Right lobe of liver (tissue), 4 donors: Measurements from ENCODE around the gene CENPC.

Experiments
- POLR2A ChIP-seq: fragments of 450-650 bp; IDR thresholded peaks from one replicate; pipeline ENCODE4 v1.6.1; 2017; ENCODE audit warnings: antibody characterized with exemption, mild to moderate bottlenecking
- TF ChIP-seq, protein P1 (sequence below), 4 donors: fragments of 200-600 bp in 3 of 4; fragments of 450-650 bp in 1 of 4; IDR thresholded peaks; one replicate each; pipeline versions ENCODE4 v1.5.1 to v1.8.0; 2016 to 2022; ENCODE audit warnings: antibody characterized with exemption in 4 of 4, mild to moderate bottlenecking in 2 of 4
- donor health status: DM: no; HTN: no; CAD: no.
- donor health status: DM: no; HTN: no; CAD: no.
- donor health status: DM: no; HTN: yes; CAD: no.

DNA sequence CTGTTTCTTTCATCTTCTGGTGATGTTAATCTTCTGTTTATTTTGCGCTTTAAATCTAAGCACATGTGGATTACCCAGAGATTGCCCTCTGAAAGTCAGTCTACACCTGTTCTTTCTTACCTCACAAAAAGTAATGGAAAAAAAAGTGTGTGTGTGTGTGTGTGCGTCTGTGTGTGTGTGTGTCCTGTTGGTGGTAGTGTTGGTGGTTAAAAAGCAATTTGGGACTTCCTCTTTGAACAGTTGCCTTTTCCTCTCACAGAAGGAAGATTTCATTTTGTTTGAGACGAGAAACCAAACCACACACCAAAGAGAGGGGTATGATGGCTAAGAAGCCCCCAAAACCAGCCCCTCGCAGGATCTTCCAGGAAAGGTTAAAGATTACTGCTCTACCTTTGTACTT, 13.2 kb upstream of the CENPC start, which contains the start of gene STAP1:
- TF ChIP-seq, protein P1, sequence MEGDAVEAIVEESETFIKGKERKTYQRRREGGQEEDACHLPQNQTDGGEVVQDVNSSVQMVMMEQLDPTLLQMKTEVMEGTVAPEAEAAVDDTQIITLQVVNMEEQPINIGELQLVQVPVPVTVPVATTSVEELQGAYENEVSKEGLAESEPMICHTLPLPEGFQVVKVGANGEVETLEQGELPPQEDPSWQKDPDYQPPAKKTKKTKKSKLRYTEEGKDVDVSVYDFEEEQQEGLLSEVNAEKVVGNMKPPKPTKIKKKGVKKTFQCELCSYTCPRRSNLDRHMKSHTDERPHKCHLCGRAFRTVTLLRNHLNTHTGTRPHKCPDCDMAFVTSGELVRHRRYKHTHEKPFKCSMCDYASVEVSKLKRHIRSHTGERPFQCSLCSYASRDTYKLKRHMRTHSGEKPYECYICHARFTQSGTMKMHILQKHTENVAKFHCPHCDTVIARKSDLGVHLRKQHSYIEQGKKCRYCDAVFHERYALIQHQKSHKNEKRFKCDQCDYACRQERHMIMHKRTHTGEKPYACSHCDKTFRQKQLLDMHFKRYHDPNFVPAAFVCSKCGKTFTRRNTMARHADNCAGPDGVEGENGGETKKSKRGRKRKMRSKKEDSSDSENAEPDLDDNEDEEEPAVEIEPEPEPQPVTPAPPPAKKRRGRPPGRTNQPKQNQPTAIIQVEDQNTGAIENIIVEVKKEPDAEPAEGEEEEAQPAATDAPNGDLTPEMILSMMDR (IDR thresholded peaks at IDR 0.05), result no peak
- no peak for TF ChIP-seq POLR2A
